Measurements from ENCODE around the gene SENP1.

GRCh38 chr12:48008349-48008748, 97.5 kb downstream of the SENP1 start:
- no peak for TF ChIP-seq CTCF (conservative IDR thresholded peaks at IDR 0.05; ENCODE audit: low read length)
- TF ChIP-seq EZH2phosphoT487 (IDR thresholded peaks at IDR 0.05; ENCODE audit: borderline replicate concordance), result no peak

All from Loucy (cell line).